Panc1 (cell line): Measurements from ENCODE around the gene BTBD17. TPM values are rescaled to one million over a fixed set of nuclear protein-coding genes. Genes with fewer than 3 reads are reported as not detected.

Experiments used
- ATAC-seq: fragments of 200-7000 bp; cut with Tn5 transposase; 2 replicates; pipeline ENCODE4 v1.9.1; 2020; ENCODE audit warnings: mild to moderate bottlenecking, moderate library complexity
- BruUV-seq: library from RNA; stranded (reverse); fragments of 400-500 nt; replicated peaks from 2 replicates; lab custom pipeline; 2021; lab: Mats Ljungman, UMichigan
- CTCF ChIA-PET: fragments of 300-600 bp; sonication (Branson Sonifier 250); formaldehyde crosslinking; loops from one replicate; lab custom pipeline; 2022; ENCODE audit warnings: antibody characterized with exemption; lab: Charles Lee
- POLR2A ChIA-PET: fragments of 300-600 bp; sonication (Branson Sonifier 250); formaldehyde crosslinking; loops from one replicate; lab custom pipeline; 2022; ENCODE audit warnings: antibody characterized with exemption; lab: Charles Lee
- DNase-seq: peaks from one replicate; pipeline ENCODE4 v3.0.0-alpha.2; 2010; ENCODE audit warnings: low read depth, low spot score
- H3K27ac ChIP-seq: 2 replicates; pipeline ENCODE4 v1.5.1; 2011; ENCODE audit warnings: mild to moderate bottlenecking, low read length, inconsistent platforms
- H3K27me3 ChIP-seq: fragments of 200-500 bp; sonication (Bioruptor generic); 2 replicates; pipeline ENCODE4 v1.6.0; 2014; ENCODE audit warnings: low read length, inconsistent platforms; ENCODE audit not compliant: control insufficient read depth, insufficient read depth
- H3K36me3 ChIP-seq: fragments of 200-500 bp; sonication (Bioruptor generic); 2 replicates; pipeline ENCODE4 v1.5.1; 2014; ENCODE audit warnings: inconsistent platforms, mild to moderate bottlenecking, low read length, moderate library complexity; ENCODE audit not compliant: control insufficient read depth, insufficient read depth
- H3K4me1 ChIP-seq: 2 replicates; pipeline ENCODE4 v1.5.1; 2011; ENCODE audit warnings: inconsistent platforms, mild to moderate bottlenecking, low read length, moderate library complexity; ENCODE audit not compliant: control insufficient read depth, insufficient read depth
- H3K4me3 ChIP-seq, 2 experiments: 2 replicates each; pipeline ENCODE4 v1.5.1; 2011 to 2012; ENCODE audit warnings: low read depth in 2 of 2, low read length in 2 of 2, mild to moderate bottlenecking in 2 of 2, inconsistent platforms in 1 of 2, moderate library complexity in 1 of 2
- H3K9me3 ChIP-seq: fragments of 200-500 bp; sonication (Bioruptor generic); 2 replicates; pipeline ENCODE4 v1.5.1; 2014; ENCODE audit warnings: low read depth, mild to moderate bottlenecking, inconsistent platforms, low read length, moderate library complexity; ENCODE audit not compliant: control insufficient read depth, insufficient read depth
- CTCF ChIP-seq: fragments of 450-650 bp; IDR thresholded peaks from 2 replicates; pipeline ENCODE4 v1.5.1; 2017; ENCODE audit warnings: mild to moderate bottlenecking
- POLR2AphosphoS5 ChIP-seq: IDR thresholded peaks from 2 replicates; pipeline ENCODE4 v1.6.1; 2012; ENCODE audit warnings: mild to moderate bottlenecking, low read depth, low read length, moderate library complexity
- REST ChIP-seq, 2 experiments: IDR thresholded peaks; 2 replicates each; pipeline ENCODE4 v1.6.1; 2011 to 2012; ENCODE audit warnings: low read depth in 2 of 2, control low read depth in 1 of 2, low read length in 1 of 2, mild to moderate bottlenecking in 1 of 2, moderate library complexity in 1 of 2; ENCODE audit not compliant: insufficient read depth in 1 of 2
- SIN3A ChIP-seq: IDR thresholded peaks from 2 replicates; pipeline ENCODE4 v1.6.1; 2012; ENCODE audit warnings: low read depth, mild to moderate bottlenecking, low read length, moderate library complexity, borderline replicate concordance; ENCODE audit not compliant: insufficient read depth
- TCF7L2 ChIP-seq: IDR thresholded peaks from 2 replicates; pipeline ENCODE4 v1.6.1; 2011; ENCODE audit warnings: mild to moderate bottlenecking, low read depth, low read length, inconsistent platforms
- in situ Hi-C: cut with HindIII; loops from 2 replicates; pipeline ENCODE4 v1.10.0; 2016; ENCODE audit warnings: low sequenced_read_pairs, low pct_unique_long_range_greater_than_20kb
- intact Hi-C: fragments of 100-400 bp; cut with micrococcal nuclease; formaldehyde crosslinking; loops from one replicate; pipeline ENCODE4 v1.10.0; 2022; ENCODE audit not compliant: unreplicated experiment
- total RNA-seq: library from RNA; stranded (reverse); gene quantifications from one replicate; pipeline ENCODE4 v1.2.1, GENCODE V29; 2021; ENCODE audit not compliant: unreplicated experiment

Gene BTBD17
- total RNA-seq, 1 experiment from 2014 or later = not detected

GRCh38 chr17:74386386-74386785, 24.7 kb upstream of the BTBD17 start:
- Histone ChIP-seq H3K4me1 (no peaks in the 10 kb centered on the region), H3K9me3 (no peaks in the 10 kb centered on the region), H3K27ac (no peak overlapping the region), H3K4me3 (no peak overlapping the region), H3K36me3 (no peaks in the 10 kb centered on the region), H3K27me3 (no peaks in the 10 kb centered on the region)
- ATAC-seq (no peak), DNase-seq (no peak)
- no peak for TF ChIP-seq REST (IDR thresholded peaks at IDR 0.05; ENCODE audit: insufficient read depth in 1 of 2, low read depth in 2 of 2, low read length in 1 of 2)
- TF ChIP-seq CTCF = no peak
- TF ChIP-seq TCF7L2 = no peak
- TF ChIP-seq POLR2AphosphoS5 = no peak
- no peak for TF ChIP-seq SIN3A
- intact Hi-C loops (no loop called here), in situ Hi-C loops (no loop called here)
- ChIA-PET CTCF (no interaction called here), POLR2A (no interaction called here)
- BruUV-seq = no TSS peak

- no peak for ATAC-seq
- Histone ChIP-seq H3K36me3 (no peaks in the 10 kb centered on the region), H3K27ac (no peak overlapping the region), H3K27me3 (no peaks in the 10 kb centered on the region), H3K4me3 (no peak overlapping the region), H3K9me3 (no peaks in the 10 kb centered on the region), H3K4me1 (peaks cover 2% of the 10 kb centered on the region; the same call in 1 of the 2 replicates)
- POLR2A ChIA-PET = no interaction called here
- BruUV-seq = no TSS peak
- TF ChIP-seq POLR2AphosphoS5 = no peak
- TF ChIP-seq REST (IDR thresholded peaks at IDR 0.05; ENCODE audit: insufficient read depth in 1 of 2, low read depth in 2 of 2, low read length in 1 of 2) = no peak
- TF ChIP-seq TCF7L2 = no peak
- TF ChIP-seq CTCF = no peak
- TF ChIP-seq SIN3A = no peak
- CTCF ChIA-PET = no interaction called here
- intact Hi-C loops = no loop called here
- in situ Hi-C loops = no loop called here
- DNase-seq = no peak
Measured at GRCh38 chr17:74385201-74385600, 23.5 kb upstream of the BTBD17 start.
